Esophagus muscularis mucosa (tissue), 4 donors: ENCODE measurements around the gene EXO5.

ENCODE experiments used
- CTCF ChIP-seq, 3 experiments: fragments of 200-600 bp in 2 of 3; fragments of 450-650 bp in 1 of 3; sonication (generic) in 2 of 3; IDR thresholded peaks; one replicate each; pipeline ENCODE4 v1.5.1; 2017 to 2019; ENCODE audit warnings: antibody characterized with exemption in 3 of 3, mild to moderate bottlenecking in 2 of 3, moderate library complexity in 1 of 3
- EP300 ChIP-seq: sonication (generic); formaldehyde crosslinking; IDR thresholded peaks from one replicate; pipeline ENCODE4 v1.6.1; 2017; ENCODE audit warnings: antibody characterized with exemption
- POLR2A ChIP-seq: fragments of 450-650 bp; IDR thresholded peaks from one replicate; pipeline ENCODE4 v1.6.1; 2017; ENCODE audit warnings: antibody characterized with exemption, moderate library complexity, mild to moderate bottlenecking, low read depth
- POLR2AphosphoS5 ChIP-seq, 2 donors: sonication (generic); formaldehyde crosslinking; IDR thresholded peaks; one replicate each; pipeline ENCODE4 v1.6.1; 2017; ENCODE audit warnings: antibody characterized with exemption in 2 of 2

DNA sequence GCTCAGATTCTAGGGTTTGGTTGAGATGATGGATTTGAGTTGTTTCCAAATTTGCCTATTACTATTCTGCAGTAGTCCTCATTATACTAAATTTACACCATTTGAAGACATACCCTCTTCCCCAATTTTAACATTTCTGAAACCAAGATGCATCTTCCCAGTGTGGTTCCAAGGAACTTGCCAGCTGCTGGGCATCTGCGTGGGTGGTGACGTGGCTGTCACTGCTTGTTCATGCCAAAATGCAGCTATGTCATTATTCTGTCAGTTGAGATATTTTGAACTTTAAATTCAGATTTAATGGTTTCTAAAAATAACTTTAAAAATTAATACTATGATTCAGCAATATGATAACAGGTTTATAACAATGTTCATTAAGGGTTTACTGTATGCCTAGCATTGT is 30.3 kb upstream of the EXO5 start:
- no peak for TF ChIP-seq CTCF (IDR thresholded peaks at IDR 0.05)
- TF ChIP-seq POLR2AphosphoS5 (IDR thresholded peaks at IDR 0.05): no peak
- TF ChIP-seq POLR2A: no peak
- no peak for TF ChIP-seq EP300
